ENCODE data around the gene OR1L6.

Gene OR1L6

GRCh38 chr9:122695696-122696095 lies 46.4 kb upstream of the OR1L6 start:
- H3K36me3 ChIP-seq (ENCODE audit: control insufficient read depth in 2 of 2, insufficient read depth in 1 of 2, low read length in 2 of 2), result no peaks in the 10 kb centered on the region
- H3K9me3 ChIP-seq (ENCODE audit: control insufficient read depth, insufficient read depth, low read depth, low read length), result no peaks in the 10 kb centered on the region
- H3K4me3 ChIP-seq (ENCODE audit: low read depth, low read length), result no peak overlapping the region
- ChIA-PET CTCF (no interaction called here), POLR2A (no interaction called here)
- TF ChIP-seq ZNF433 (tag by site-specific recombination; IDR thresholded peaks at IDR 0.05; ENCODE audit: low read depth) (no peak), SP3 (tag by site-specific recombination; IDR thresholded peaks at IDR 0.05) (no peak), ZNF76 (tag by site-specific recombination; IDR thresholded peaks at IDR 0.05; ENCODE audit: borderline replicate concordance, low read depth) (no peak), ZNF692 (tag by site-specific recombination; IDR thresholded peaks at IDR 0.05) (no peak), ZNF211 (tag by site-specific recombination; IDR thresholded peaks at IDR 0.05; ENCODE audit: low read depth) (no peak), ZNF558 (tag by site-specific recombination; IDR thresholded peaks at IDR 0.05) (no peak), ZNF510 (tag by site-specific recombination; IDR thresholded peaks at IDR 0.05; ENCODE audit: insufficient replicate concordance) (no peak), ZNF645 (tag by site-specific recombination; IDR thresholded peaks at IDR 0.05) (no peak), PBX3 (CRISPR knock-in tag; IDR thresholded peaks at IDR 0.05) (no peak), ZNF292 (tag by site-specific recombination; IDR thresholded peaks at IDR 0.05; ENCODE audit: borderline replicate concordance, low read depth) (no peak), ZNF19 (tag by site-specific recombination; IDR thresholded peaks at IDR 0.05; ENCODE audit: low read depth) (no peak), ZNF571 (tag by site-specific recombination; IDR thresholded peaks at IDR 0.05) (no peak), AEBP2 (tag by site-specific recombination; IDR thresholded peaks at IDR 0.05; ENCODE audit: borderline replicate concordance) (no peak), ZNF580 (tag by site-specific recombination; IDR thresholded peaks at IDR 0.05) (no peak), ZNF654 (tag by site-specific recombination; IDR thresholded peaks at IDR 0.05; ENCODE audit: low read depth) (no peak)
- no peaks in the 10 kb centered on the region for H3K4me1 ChIP-seq (ENCODE audit: control insufficient read depth, insufficient read depth, low read length)
- H3K27ac ChIP-seq (ENCODE audit: extremely low read depth, low read depth, low read length), result no peak overlapping the region

GRCh38 chr9:122718038-122718437 lies 24.1 kb upstream of the OR1L6 start:
- H3K4me1 ChIP-seq (ENCODE audit: control insufficient read depth, insufficient read depth, low read length), result no peaks in the 10 kb centered on the region
- POLR2A ChIA-PET, result no interaction called here
- CTCF ChIA-PET, result no interaction called here
- no peak overlapping the region for H3K27ac ChIP-seq (ENCODE audit: extremely low read depth, low read depth, low read length)
- H3K4me3 ChIP-seq (ENCODE audit: low read depth, low read length), result no peak overlapping the region
- H3K36me3 ChIP-seq (ENCODE audit: control insufficient read depth in 2 of 2, insufficient read depth in 1 of 2, low read length in 2 of 2), result no peaks in the 10 kb centered on the region
- no peaks in the 10 kb centered on the region for H3K9me3 ChIP-seq (ENCODE audit: control insufficient read depth, insufficient read depth, low read depth, low read length)
- no peak for TF ChIP-seq ZNF624 (tag by site-specific recombination; IDR thresholded peaks at IDR 0.05)
- no peak for TF ChIP-seq PRDM10 (tag by site-specific recombination; IDR thresholded peaks at IDR 0.05)
- TF ChIP-seq ZNF433 (tag by site-specific recombination; IDR thresholded peaks at IDR 0.05; ENCODE audit: low read depth), result no peak
- TF ChIP-seq ZNF626 (tag by site-specific recombination; IDR thresholded peaks at IDR 0.05), result no peak
- no peak for TF ChIP-seq ZNF274 (IDR thresholded peaks at IDR 0.05; ENCODE audit: low read length)
- no peak for TF ChIP-seq ZNF274 (tag by site-specific recombination; IDR thresholded peaks at IDR 0.05; ENCODE audit: borderline replicate concordance)
- no peak for TF ChIP-seq OVOL3 (tag by site-specific recombination; IDR thresholded peaks at IDR 0.05)
- TF ChIP-seq ZNF48 (tag by site-specific recombination; IDR thresholded peaks at IDR 0.05), result no peak
- no peak for TF ChIP-seq ZNF37A (tag by site-specific recombination; IDR thresholded peaks at IDR 0.05)
- no peak for TF ChIP-seq ZNF837 (tag by site-specific recombination; IDR thresholded peaks at IDR 0.05)
- TF ChIP-seq ZNF24 (tag by site-specific recombination; IDR thresholded peaks at IDR 0.05), result no peak
- no peak for TF ChIP-seq ZBTB20 (tag by site-specific recombination; IDR thresholded peaks at IDR 0.05)
- TF ChIP-seq ZNF830 (tag by site-specific recombination; IDR thresholded peaks at IDR 0.05; ENCODE audit: low read depth), result no peak
- no peak for TF ChIP-seq ZNF366 (tag by site-specific recombination; conservative IDR thresholded peaks at IDR 0.05)
